HL-60 (cell line): Measurements from ENCODE around the gene TTC39B.

ENCODE experiments used
- GABPA ChIP-seq: IDR thresholded peaks from 2 replicates; pipeline ENCODE4 v1.6.1; 2012; ENCODE audit warnings: low read depth
- TF ChIP-seq, protein P1 (sequence below): IDR thresholded peaks from one replicate; pipeline ENCODE4 v1.5.1; 2011; ENCODE audit warnings: low read length, control low read depth, inconsistent platforms; ENCODE audit not compliant: insufficient read depth
- TF ChIP-seq, protein P2 (sequence below): IDR thresholded peaks from 2 replicates; pipeline ENCODE4 v1.6.1; 2012; ENCODE audit warnings: low read depth; ENCODE audit not compliant: insufficient replicate concordance

DNA sequence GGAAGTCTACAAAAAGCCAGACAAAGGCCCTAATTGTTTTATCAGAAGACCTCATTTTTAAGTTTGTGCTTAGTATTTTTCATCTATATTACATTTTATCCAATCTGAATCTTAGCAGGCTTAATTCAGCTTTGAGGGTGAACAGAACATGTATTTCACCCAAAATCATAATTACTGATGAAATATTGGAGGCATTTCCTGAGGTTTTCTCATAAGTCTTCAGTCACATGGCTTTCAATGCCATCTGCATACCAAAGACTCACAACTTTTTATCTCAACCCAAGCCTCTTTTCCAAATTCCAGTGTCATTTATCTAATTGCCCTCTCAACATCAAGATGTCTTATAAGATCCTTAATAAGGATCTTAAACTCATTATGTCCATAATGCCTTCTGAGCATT lies 150.8 kb downstream of the TTC39B start:
- TF ChIP-seq, protein P1, sequence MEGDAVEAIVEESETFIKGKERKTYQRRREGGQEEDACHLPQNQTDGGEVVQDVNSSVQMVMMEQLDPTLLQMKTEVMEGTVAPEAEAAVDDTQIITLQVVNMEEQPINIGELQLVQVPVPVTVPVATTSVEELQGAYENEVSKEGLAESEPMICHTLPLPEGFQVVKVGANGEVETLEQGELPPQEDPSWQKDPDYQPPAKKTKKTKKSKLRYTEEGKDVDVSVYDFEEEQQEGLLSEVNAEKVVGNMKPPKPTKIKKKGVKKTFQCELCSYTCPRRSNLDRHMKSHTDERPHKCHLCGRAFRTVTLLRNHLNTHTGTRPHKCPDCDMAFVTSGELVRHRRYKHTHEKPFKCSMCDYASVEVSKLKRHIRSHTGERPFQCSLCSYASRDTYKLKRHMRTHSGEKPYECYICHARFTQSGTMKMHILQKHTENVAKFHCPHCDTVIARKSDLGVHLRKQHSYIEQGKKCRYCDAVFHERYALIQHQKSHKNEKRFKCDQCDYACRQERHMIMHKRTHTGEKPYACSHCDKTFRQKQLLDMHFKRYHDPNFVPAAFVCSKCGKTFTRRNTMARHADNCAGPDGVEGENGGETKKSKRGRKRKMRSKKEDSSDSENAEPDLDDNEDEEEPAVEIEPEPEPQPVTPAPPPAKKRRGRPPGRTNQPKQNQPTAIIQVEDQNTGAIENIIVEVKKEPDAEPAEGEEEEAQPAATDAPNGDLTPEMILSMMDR, result no peak
- no peak for TF ChIP-seq GABPA
- TF ChIP-seq, protein P2, sequence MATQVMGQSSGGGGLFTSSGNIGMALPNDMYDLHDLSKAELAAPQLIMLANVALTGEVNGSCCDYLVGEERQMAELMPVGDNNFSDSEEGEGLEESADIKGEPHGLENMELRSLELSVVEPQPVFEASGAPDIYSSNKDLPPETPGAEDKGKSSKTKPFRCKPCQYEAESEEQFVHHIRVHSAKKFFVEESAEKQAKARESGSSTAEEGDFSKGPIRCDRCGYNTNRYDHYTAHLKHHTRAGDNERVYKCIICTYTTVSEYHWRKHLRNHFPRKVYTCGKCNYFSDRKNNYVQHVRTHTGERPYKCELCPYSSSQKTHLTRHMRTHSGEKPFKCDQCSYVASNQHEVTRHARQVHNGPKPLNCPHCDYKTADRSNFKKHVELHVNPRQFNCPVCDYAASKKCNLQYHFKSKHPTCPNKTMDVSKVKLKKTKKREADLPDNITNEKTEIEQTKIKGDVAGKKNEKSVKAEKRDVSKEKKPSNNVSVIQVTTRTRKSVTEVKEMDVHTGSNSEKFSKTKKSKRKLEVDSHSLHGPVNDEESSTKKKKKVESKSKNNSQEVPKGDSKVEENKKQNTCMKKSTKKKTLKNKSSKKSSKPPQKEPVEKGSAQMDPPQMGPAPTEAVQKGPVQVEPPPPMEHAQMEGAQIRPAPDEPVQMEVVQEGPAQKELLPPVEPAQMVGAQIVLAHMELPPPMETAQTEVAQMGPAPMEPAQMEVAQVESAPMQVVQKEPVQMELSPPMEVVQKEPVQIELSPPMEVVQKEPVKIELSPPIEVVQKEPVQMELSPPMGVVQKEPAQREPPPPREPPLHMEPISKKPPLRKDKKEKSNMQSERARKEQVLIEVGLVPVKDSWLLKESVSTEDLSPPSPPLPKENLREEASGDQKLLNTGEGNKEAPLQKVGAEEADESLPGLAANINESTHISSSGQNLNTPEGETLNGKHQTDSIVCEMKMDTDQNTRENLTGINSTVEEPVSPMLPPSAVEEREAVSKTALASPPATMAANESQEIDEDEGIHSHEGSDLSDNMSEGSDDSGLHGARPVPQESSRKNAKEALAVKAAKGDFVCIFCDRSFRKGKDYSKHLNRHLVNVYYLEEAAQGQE, result no peak
